ENCODE data around the gene FBXL16.

GRCh38 chr16:660459-661183 lies 45.0 kb downstream of the FBXL16 start:
- TF ChIP-seq, protein P1, sequence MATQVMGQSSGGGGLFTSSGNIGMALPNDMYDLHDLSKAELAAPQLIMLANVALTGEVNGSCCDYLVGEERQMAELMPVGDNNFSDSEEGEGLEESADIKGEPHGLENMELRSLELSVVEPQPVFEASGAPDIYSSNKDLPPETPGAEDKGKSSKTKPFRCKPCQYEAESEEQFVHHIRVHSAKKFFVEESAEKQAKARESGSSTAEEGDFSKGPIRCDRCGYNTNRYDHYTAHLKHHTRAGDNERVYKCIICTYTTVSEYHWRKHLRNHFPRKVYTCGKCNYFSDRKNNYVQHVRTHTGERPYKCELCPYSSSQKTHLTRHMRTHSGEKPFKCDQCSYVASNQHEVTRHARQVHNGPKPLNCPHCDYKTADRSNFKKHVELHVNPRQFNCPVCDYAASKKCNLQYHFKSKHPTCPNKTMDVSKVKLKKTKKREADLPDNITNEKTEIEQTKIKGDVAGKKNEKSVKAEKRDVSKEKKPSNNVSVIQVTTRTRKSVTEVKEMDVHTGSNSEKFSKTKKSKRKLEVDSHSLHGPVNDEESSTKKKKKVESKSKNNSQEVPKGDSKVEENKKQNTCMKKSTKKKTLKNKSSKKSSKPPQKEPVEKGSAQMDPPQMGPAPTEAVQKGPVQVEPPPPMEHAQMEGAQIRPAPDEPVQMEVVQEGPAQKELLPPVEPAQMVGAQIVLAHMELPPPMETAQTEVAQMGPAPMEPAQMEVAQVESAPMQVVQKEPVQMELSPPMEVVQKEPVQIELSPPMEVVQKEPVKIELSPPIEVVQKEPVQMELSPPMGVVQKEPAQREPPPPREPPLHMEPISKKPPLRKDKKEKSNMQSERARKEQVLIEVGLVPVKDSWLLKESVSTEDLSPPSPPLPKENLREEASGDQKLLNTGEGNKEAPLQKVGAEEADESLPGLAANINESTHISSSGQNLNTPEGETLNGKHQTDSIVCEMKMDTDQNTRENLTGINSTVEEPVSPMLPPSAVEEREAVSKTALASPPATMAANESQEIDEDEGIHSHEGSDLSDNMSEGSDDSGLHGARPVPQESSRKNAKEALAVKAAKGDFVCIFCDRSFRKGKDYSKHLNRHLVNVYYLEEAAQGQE (IDR thresholded peaks at IDR 0.05; ENCODE audit: borderline replicate concordance) = no peak
- peak; percentile 28 for TF ChIP-seq CTCF (IDR thresholded peaks at IDR 0.05; ENCODE audit: poor library complexity, severe bottlenecking)
- TF ChIP-seq RAD21 (conservative IDR thresholded peaks at IDR 0.05) = no peak
- TF ChIP-seq POLR2AphosphoS5 (IDR thresholded peaks at IDR 0.05) = no peak
- no peak for TF ChIP-seq EZH2 (IDR thresholded peaks at IDR 0.05; ENCODE audit: borderline replicate concordance, insufficient read depth, low read length, poor library complexity, severe bottlenecking)
- TF ChIP-seq MXI1 (conservative IDR thresholded peaks at IDR 0.05; ENCODE audit: poor library complexity, severe bottlenecking) = no peak
- TF ChIP-seq SMC3 (conservative IDR thresholded peaks at IDR 0.05; ENCODE audit: poor library complexity) = no peak
- TF ChIP-seq EP300 (conservative IDR thresholded peaks at IDR 0.05; ENCODE audit: poor library complexity, severe bottlenecking) = no peak
- TF ChIP-seq TAF1 (IDR thresholded peaks at IDR 0.05; ENCODE audit: low read depth) = no peak
